HL-60 (cell line): ENCODE measurements around the gene TMC4.

Experiments used
- POLR2AphosphoS5 ChIP-seq: IDR thresholded peaks from 2 replicates; pipeline ENCODE4 v1.6.1; 2012; ENCODE audit warnings: low read depth
- REST ChIP-seq: IDR thresholded peaks from 2 replicates; pipeline ENCODE4 v1.6.1; 2012; ENCODE audit warnings: low read depth; ENCODE audit not compliant: insufficient replicate concordance
- SPI1 ChIP-seq: IDR thresholded peaks from 2 replicates; pipeline ENCODE4 v1.6.1; 2012; ENCODE audit warnings: low read depth, mild to moderate bottlenecking, borderline replicate concordance
- TF ChIP-seq, protein P1 (sequence below): IDR thresholded peaks from one replicate; pipeline ENCODE4 v1.5.1; 2011; ENCODE audit warnings: low read length, control low read depth, inconsistent platforms; ENCODE audit not compliant: insufficient read depth

DNA sequence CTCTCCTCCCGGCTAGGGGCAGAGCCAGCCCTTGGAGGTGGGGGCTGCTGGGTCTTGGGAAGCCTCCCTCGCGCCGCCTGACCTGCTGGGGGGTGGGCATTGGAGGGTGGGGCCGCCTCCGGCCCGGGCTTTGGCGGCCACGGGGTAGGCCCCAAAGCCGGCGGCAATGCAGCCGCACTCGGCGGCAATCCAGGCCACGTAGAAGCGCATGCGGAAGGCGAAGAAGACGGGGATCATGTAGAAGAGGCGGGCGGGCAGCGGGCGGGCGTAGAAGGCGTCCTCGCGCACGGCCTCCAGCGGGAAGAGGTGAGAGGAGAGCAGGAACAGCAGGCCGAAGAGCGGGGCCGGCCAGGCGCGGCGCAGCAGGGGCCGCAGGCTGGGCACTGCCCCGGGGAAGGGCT is 7.7 kb upstream of the TMC4 start:
- TF ChIP-seq, protein P1, sequence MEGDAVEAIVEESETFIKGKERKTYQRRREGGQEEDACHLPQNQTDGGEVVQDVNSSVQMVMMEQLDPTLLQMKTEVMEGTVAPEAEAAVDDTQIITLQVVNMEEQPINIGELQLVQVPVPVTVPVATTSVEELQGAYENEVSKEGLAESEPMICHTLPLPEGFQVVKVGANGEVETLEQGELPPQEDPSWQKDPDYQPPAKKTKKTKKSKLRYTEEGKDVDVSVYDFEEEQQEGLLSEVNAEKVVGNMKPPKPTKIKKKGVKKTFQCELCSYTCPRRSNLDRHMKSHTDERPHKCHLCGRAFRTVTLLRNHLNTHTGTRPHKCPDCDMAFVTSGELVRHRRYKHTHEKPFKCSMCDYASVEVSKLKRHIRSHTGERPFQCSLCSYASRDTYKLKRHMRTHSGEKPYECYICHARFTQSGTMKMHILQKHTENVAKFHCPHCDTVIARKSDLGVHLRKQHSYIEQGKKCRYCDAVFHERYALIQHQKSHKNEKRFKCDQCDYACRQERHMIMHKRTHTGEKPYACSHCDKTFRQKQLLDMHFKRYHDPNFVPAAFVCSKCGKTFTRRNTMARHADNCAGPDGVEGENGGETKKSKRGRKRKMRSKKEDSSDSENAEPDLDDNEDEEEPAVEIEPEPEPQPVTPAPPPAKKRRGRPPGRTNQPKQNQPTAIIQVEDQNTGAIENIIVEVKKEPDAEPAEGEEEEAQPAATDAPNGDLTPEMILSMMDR: no peak
- TF ChIP-seq POLR2AphosphoS5: no peak
- TF ChIP-seq REST: no peak
- TF ChIP-seq SPI1: no peak
